A673 (cell line): ENCODE measurements around the gene EFCAB11.

ENCODE experiments used
- CTCF ChIP-seq: fragments of 300-800, 200-600 bp; sonication (generic); conservative IDR thresholded peaks from 2 replicates; pipeline ENCODE4 v1.5.1; 2017; ENCODE audit warnings: low read depth, mild to moderate bottlenecking, antibody characterized with exemption, low read length, moderate library complexity, mixed read lengths
- EZH2 ChIP-seq: fragments of 200-600 bp; sonication (generic); IDR thresholded peaks from 2 replicates; pipeline ENCODE4 v1.6.1; 2017; ENCODE audit warnings: borderline replicate concordance, low read depth, mild to moderate bottlenecking, mixed read lengths, antibody characterized with exemption, low read length; ENCODE audit not compliant: poor library complexity, severe bottlenecking

DNA sequence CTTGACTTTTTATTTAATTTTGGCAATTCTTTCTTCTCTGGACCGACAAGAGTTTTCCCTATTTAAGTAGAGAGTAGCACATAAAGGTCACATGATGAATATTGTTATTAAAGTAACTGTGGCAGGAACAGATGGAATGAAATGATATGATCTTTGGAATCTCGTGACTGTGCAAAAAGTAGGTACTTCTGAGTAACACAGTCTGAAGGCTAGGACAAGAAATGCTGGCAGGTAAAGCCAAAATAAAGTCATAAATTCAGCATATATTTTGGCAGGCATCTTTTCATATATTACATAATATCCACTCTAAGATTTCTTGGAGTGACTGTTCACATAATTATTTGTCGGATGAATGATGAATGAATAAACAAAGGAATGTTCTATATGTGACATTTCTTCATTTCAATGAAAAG is 121.4 kb downstream of the EFCAB11 start:
- TF ChIP-seq EZH2: no peak
- TF ChIP-seq CTCF: no peak
